Adrenal gland (tissue), 5 donors: ENCODE measurements around the gene STPG4.

Experiments used
- CTCF ChIP-seq, 6 experiments: fragments of 450-650 bp in 4 of 6; fragments of 200-600 bp in 2 of 6; sonication (generic) in 1 of 6; IDR thresholded peaks; 1 replicate in 5 of 6; 2 replicates in 1 of 6; pipeline versions ENCODE4 v1.5.1 to v1.8.0; 2016 to 2021; ENCODE audit warnings: antibody characterized with exemption in 6 of 6, mild to moderate bottlenecking in 2 of 6, moderate library complexity in 1 of 6
- POLR2A ChIP-seq, 2 donors: fragments of 450-650 bp; IDR thresholded peaks; one replicate each; pipeline ENCODE4 v1.6.1; 2017; ENCODE audit warnings: antibody characterized with exemption in 2 of 2, mild to moderate bottlenecking in 2 of 2, moderate library complexity in 1 of 2
- donor health status: DM: no; HTN: no; CAD: no.

DNA sequence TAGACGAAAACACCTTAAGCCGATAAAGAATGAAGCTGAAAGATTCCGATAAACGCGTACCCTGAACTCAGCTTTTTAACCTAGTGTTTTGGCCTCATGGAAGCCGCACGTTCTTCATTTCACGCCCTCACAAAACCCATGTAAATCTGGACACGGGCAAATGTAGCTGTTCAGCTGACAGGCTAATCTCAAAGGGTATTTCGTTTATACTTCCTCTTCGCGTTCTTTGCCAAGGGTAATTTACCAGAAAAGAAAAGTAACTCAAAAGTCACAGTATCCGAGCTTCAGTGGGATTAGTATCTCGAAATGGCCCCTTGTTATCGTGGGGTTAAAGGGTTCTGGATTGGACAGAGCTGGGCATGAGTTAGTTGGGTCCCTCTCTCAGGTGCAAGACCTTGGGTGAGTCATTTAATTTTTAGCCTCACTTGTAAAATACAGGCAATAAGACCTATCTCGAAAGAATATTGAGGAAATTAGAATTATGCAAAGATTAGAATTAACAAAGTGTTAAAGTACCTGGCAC lies 22.0 kb upstream of the STPG4 start:
- no peak for TF ChIP-seq CTCF (IDR thresholded peaks at IDR 0.05)
- no peak for TF ChIP-seq POLR2A (IDR thresholded peaks at IDR 0.05)
